Measurements from ENCODE around the gene OCIAD2.
"Not testable (repeated sequence)": the region's sequence is repeated elsewhere in the genome, so short reads cannot be mapped to it uniquely, and the experiment has no call there.

The OCIAD2 gene

GRCh38 chr4:48906206-48907173 lies at the start of gene OCIAD2:
Gene OCIAD2 (minus strand): TSS chr4:48906774. CDS start chr4:48904549, 2,225 bp downstream.
- peak in 23 of 51 donors; percentile 6 to 44 (median 21) for DNase-seq

- no peak for DNase-seq
These were observed 47.7 kb upstream of the OCIAD2 start for GRCh38 chr4:48954314-48954713.

GRCh38 chr4:48949518-48950219 lies 43.1 kb upstream of the OCIAD2 start:
- DNase-seq = no peak

GRCh38 chr4:48949086-48949485 lies 42.5 kb upstream of the OCIAD2 start:
- no peak for DNase-seq

GRCh38 chr4:48947731-48948130 lies 41.2 kb upstream of the OCIAD2 start:
- DNase-seq = no peak

- DNase-seq = no peak
These were observed 39.4 kb upstream of the OCIAD2 start for GRCh38 chr4:48945981-48946380.

- no peak for DNase-seq
These were observed 38.2 kb upstream of the OCIAD2 start for GRCh38 chr4:48944756-48945241.

GRCh38 chr4:48944252-48944651 lies 37.7 kb upstream of the OCIAD2 start:
- DNase-seq = no peak

GRCh38 chr4:48943387-48943786 lies 36.8 kb upstream of the OCIAD2 start:
- no peak for DNase-seq

- DNase-seq = no peak
These were observed 33.2 kb upstream of the OCIAD2 start for GRCh38 chr4:48939785-48940184.

GRCh38 chr4:48938831-48939230 lies 32.3 kb upstream of the OCIAD2 start:
- DNase-seq = no peak

- DNase-seq = no peak
These were observed 30.5 kb upstream of the OCIAD2 start for GRCh38 chr4:48937033-48937432.

GRCh38 chr4:48931459-48931858 lies 24.9 kb upstream of the OCIAD2 start:
- DNase-seq = no peak

GRCh38 chr4:48930654-48931053 lies 24.1 kb upstream of the OCIAD2 start:
- DNase-seq = no peak

GRCh38 chr4:48924416-48924815 lies 17.8 kb upstream of the OCIAD2 start:
- DNase-seq = no peak

- DNase-seq = not testable (repeated sequence)
These were observed 16.5 kb upstream of the OCIAD2 start for GRCh38 chr4:48923065-48923464.

- DNase-seq = peak in 1 of 51 donors; percentile 56
These were observed 7.7 kb upstream of the OCIAD2 start for GRCh38 chr4:48914311-48914710.

GRCh38 chr4:48913346-48913745 lies 6.8 kb upstream of the OCIAD2 start:
- peak in 8 of 51 donors; percentile 4 to 69 (median 9) for DNase-seq

- DNase-seq = no peak
These were observed 5.8 kb upstream of the OCIAD2 start for GRCh38 chr4:48912349-48912748.

- DNase-seq = no peak
These were observed 3.9 kb upstream of the OCIAD2 start for GRCh38 chr4:48910511-48910910.

GRCh38 chr4:48909697-48910096 lies 3.1 kb upstream of the OCIAD2 start:
- peak in 6 of 51 donors; percentile 3 to 60 (median 18) for DNase-seq

- no peak for DNase-seq
These were observed 2.1 kb upstream of the OCIAD2 start for GRCh38 chr4:48908687-48909086.
